Chondrocyte (in vitro differentiated cells): ENCODE data around the gene ABTB2. TPM values are rescaled to one million over a fixed set of nuclear protein-coding genes. Genes with fewer than 3 reads are reported as not detected.

ENCODE experiments used
- DNase-seq: peaks from one replicate; pipeline ENCODE4 v3.0.0; 2021; ENCODE audit warnings: mixed read lengths, low spot score
- H3K27ac Mint-ChIP-seq: one replicate; pipeline ENCODE4 v1.8.0; 2021; ENCODE audit warnings: mild to moderate bottlenecking, moderate library complexity, mixed read lengths; ENCODE audit not compliant: unreplicated experiment
- H3K27me3 Mint-ChIP-seq: 2 replicates; pipeline ENCODE4 v1.8.0; 2021; ENCODE audit warnings: low read depth, mixed read lengths
- H3K36me3 Mint-ChIP-seq: 2 replicates; pipeline ENCODE4 v1.8.0; 2021; ENCODE audit warnings: low read depth, mixed read lengths
- H3K4me1 Mint-ChIP-seq: 2 replicates; pipeline ENCODE4 v1.8.0; 2021; ENCODE audit warnings: low read depth, mild to moderate bottlenecking, mixed read lengths
- H3K4me3 Mint-ChIP-seq: one replicate; pipeline ENCODE4 v1.8.0; 2021; ENCODE audit warnings: mild to moderate bottlenecking, moderate library complexity, mixed read lengths; ENCODE audit not compliant: unreplicated experiment
- H3K9me3 Mint-ChIP-seq: 2 replicates; pipeline ENCODE4 v1.8.0; 2021; ENCODE audit warnings: low read depth, mixed read lengths
- long read RNA-seq: library from polyadenylated mRNA; stranded (forward); transcript quantifications from one replicate; pipeline ENCODE4 v2.0.0, GENCODE V29; 2021
- total RNA-seq: library from RNA; stranded (reverse); gene quantifications from 3 replicates; pipeline ENCODE4 v1.2.1, GENCODE V29; 2021
- TF ChIP-seq, protein P1 (sequence below): fragments of 200-600 bp; sonication (generic); IDR thresholded peaks from 2 replicates; pipeline ENCODE4 v1.5.0; 2021; ENCODE audit warnings: antibody characterized with exemption, mild to moderate bottlenecking, moderate library complexity

ABTB2 gene
- total RNA-seq: 2.2 to 3.1 TPM (median 3.1 TPM) in 3 replicates
- long read RNA-seq: 0 reads

DNA sequence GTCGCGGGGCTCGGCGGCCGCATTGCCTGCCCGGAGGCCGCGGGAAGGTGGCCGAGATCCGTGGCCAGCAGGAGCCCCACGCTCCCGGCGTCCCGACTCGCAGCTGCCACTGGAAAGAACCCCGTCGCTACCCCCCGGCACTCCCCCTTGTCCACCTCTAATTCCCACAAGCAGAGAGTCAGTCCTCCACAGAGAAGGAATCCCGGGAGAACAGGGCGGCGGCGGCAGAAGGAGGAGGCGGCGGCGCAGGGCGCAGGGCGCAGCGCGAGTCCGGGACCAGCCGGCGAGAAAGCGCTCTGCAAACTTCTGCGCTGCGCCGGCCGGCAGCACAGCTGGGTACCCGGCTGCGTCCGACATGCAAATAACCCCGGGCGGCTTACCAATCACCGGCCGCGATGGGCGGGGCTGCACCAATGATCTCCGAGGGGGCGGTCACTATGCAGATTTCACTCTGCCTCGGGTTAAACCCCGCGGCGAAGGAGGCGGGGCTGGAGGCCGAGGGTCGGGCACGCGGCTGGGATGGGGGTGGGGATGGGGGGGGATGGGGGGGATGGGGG, at the start of gene ABTB2:
Gene ABTB2, minus strand, starts transcription at position 310 of the 557 bp plus-strand sequence.
- TF ChIP-seq, protein P1, sequence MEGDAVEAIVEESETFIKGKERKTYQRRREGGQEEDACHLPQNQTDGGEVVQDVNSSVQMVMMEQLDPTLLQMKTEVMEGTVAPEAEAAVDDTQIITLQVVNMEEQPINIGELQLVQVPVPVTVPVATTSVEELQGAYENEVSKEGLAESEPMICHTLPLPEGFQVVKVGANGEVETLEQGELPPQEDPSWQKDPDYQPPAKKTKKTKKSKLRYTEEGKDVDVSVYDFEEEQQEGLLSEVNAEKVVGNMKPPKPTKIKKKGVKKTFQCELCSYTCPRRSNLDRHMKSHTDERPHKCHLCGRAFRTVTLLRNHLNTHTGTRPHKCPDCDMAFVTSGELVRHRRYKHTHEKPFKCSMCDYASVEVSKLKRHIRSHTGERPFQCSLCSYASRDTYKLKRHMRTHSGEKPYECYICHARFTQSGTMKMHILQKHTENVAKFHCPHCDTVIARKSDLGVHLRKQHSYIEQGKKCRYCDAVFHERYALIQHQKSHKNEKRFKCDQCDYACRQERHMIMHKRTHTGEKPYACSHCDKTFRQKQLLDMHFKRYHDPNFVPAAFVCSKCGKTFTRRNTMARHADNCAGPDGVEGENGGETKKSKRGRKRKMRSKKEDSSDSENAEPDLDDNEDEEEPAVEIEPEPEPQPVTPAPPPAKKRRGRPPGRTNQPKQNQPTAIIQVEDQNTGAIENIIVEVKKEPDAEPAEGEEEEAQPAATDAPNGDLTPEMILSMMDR: no peak
- H3K27me3 Mint-ChIP-seq: peaks cover 17% of the 10 kb centered on the region
- H3K27ac Mint-ChIP-seq: peak within 1 kb of the TSS; percentile 62

DNA sequence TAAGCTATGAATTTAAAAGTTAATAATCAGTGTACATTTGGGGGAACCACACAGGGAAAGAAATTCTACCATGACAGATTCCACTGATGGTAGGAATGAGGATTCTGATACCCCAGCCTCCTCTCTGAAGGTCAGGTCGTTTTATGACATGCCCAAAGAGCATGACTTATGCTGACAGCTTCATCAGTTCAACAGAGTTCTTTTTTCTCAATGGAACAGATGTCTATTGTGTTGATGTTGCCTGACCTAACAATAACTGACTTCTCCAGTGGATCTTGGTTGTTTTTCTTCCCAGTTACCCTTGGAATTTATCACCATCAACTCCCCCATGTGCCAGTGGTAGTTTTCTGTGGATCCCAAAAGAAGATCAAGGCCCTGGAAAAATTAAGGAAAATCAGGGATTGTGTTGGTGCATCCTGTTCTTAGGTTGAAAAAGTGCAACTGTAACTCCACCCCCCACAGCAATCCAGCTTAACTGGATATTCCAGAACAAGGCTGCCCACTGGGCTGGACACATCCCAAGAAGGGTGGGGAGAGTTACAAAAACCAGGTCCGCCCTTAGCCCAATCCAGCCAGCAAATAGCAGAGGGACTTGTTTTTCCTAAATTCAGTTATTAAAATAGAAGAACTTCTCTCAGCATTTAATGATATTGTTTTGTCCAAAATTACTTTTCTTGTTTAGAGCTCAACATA, 49.5 kb upstream of the ABTB2 start:
- Mint-ChIP-seq H3K27ac (no peak overlapping the region), H3K36me3 (peaks cover 3% of the 10 kb centered on the region), H3K27me3 (peaks cover 34% of the 10 kb centered on the region)

More for the DNA sequence above, at the start of gene ABTB2:
- peaks cover 33% of the 10 kb centered on the region for H3K4me1 Mint-ChIP-seq
- H3K4me3 Mint-ChIP-seq: peak within 1 kb of the TSS; percentile 77
- no peaks in the 10 kb centered on the region for H3K9me3 Mint-ChIP-seq
- H3K36me3 Mint-ChIP-seq: peaks cover 1% of the 10 kb centered on the region
- DNase-seq: peak; percentile 98

DNA sequence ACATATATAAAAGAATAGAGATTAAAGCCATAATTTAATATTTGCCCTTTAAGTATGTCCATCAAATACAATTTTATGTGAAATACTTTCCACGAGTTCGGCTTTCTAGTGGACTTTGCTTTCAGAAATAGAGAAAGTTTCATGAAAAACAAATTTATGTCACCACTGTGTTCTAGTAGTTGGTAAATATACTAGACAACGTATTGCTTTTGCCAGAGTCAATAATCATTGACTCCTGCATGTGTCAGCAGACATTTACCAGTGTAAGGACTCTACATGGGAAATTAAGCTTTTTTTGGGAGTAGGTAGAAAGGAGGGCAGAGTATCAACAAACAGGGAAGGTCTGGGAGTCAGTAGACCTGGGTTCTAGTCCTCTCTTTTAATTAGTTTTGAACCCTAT, 48.6 kb upstream of the ABTB2 start:
- no peaks in the 10 kb centered on the region for H3K4me1 Mint-ChIP-seq
- H3K27me3 Mint-ChIP-seq: peaks cover 34% of the 10 kb centered on the region
- H3K27ac Mint-ChIP-seq: no peak overlapping the region
- no peak for DNase-seq
- H3K9me3 Mint-ChIP-seq: peaks cover 4% of the 10 kb centered on the region
- TF ChIP-seq, protein P1: no peak
- H3K4me3 Mint-ChIP-seq: no peak overlapping the region
- H3K36me3 Mint-ChIP-seq: no peaks in the 10 kb centered on the region

More for the DNA sequence above, 49.5 kb upstream of the ABTB2 start:
- no peak for DNase-seq
- TF ChIP-seq, protein P1: no peak
- no peaks in the 10 kb centered on the region for H3K4me1 Mint-ChIP-seq
- H3K9me3 Mint-ChIP-seq: peaks cover 9% of the 10 kb centered on the region
- H3K4me3 Mint-ChIP-seq: no peak overlapping the region

DNA sequence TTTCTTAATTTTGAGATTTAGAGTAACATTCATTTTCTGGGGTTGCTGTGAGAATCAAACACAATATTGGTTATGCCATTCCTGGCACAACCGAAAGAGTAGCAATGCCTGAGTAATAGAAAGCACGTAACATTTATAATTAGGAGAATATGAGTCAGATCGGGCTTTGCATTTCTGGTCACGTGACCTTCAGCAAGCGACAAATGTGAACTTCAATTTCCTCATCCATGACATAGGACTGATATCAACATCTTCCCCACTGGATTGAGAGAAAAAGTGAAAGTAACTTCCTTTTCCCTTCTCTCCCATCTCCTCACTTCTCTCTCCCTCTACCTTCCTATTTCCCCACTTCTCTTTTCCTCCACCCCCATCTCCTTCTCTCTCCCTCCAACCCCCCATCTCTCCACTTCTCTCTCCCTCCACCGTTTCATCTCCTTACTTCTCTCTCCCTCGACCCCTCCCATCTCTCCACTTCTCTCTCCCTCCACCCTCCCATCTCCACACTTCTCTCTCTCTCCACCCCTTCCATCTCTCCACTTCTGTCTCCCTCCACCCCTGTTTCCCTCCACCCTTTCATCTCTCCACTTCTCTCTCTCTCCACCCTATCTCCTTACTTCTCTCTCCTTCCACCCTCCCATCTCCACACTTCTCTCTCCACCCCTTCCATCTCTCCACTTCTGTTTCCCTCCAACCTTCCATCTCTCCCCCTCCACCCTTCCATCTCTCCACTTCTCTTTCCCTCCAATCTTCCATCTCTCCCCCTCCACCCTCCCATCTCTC, 47.5 kb upstream of the ABTB2 start:
- Mint-ChIP-seq H3K27me3 (peaks cover 34% of the 10 kb centered on the region), H3K27ac (no peak overlapping the region), H3K4me3 (no peak overlapping the region), H3K4me1 (no peaks in the 10 kb centered on the region), H3K36me3 (no peaks in the 10 kb centered on the region), H3K9me3 (peaks cover 1% of the 10 kb centered on the region)
- DNase-seq: no peak
- TF ChIP-seq, protein P1: no peak

DNA sequence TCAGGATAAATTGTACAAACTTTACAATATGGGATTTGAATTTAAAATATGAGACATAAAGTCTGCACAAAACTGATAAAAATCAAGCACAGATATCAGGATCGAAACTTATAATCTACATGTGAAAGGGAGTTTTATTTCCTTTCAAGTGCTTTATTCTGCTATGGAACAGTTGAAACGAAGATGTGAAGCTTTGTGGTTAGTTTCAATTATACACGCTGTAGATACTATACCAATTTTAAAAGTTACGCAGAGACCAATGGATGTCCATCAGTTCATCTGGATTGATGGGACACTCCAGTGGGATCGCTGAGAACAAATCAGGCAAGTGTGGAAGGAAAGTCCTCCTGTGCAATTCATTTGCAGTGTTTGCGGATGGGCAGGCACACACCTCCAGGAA, 46.5 kb upstream of the ABTB2 start:
- DNase-seq: no peak
- peaks cover 3% of the 10 kb centered on the region for H3K9me3 Mint-ChIP-seq
- H3K4me3 Mint-ChIP-seq: no peak overlapping the region
- no peaks in the 10 kb centered on the region for H3K36me3 Mint-ChIP-seq
- TF ChIP-seq, protein P1: no peak
- no peaks in the 10 kb centered on the region for H3K4me1 Mint-ChIP-seq
- H3K27ac Mint-ChIP-seq: no peak overlapping the region
- peaks cover 34% of the 10 kb centered on the region for H3K27me3 Mint-ChIP-seq
